Adrenal gland (tissue), 12 donors: ENCODE measurements around the gene PTPN23. TPM values are rescaled to one million over a fixed set of nuclear protein-coding genes. Genes with fewer than 3 reads are reported as not detected.

Experiments
- DNase-seq, 7 donors: peaks; one replicate each; pipeline ENCODE4 v3.0.0-alpha.2; 2019 to 2020
- H3K27ac ChIP-seq, 5 donors: fragments of 200-600 bp; sonication (generic) in 4 of 5; 1 replicate in 3 of 5; 2 replicates in 2 of 5; pipeline versions ENCODE4 v1.5.1 to v1.8.0; 2016 to 2020; ENCODE audit warnings: mild to moderate bottlenecking in 1 of 5
- H3K27me3 ChIP-seq: fragments of 200-600 bp; 2 replicates; pipeline ENCODE4 v1.8.0; 2021
- H3K36me3 ChIP-seq, 2 donors: fragments of 200-600 bp; replicated peaks in 1 of 2; 1 replicate in 1 of 2; 2 replicates in 1 of 2; pipeline versions ENCODE4 v1.5.1 to v1.8.0; 2018 to 2022
- H3K4me1 ChIP-seq, 2 donors: fragments of 200-600 bp; replicated peaks in 1 of 2; 1 replicate in 1 of 2; 2 replicates in 1 of 2; pipeline versions ENCODE4 v1.5.1 to v1.8.0; 2018 to 2021
- H3K4me3 ChIP-seq, 4 donors: fragments of 200-600 bp; sonication (generic) in 3 of 4; one replicate each; pipeline ENCODE4 v1.5.1; 2016 to 2018
- H3K9me3 ChIP-seq, 3 donors: fragments of 200-600 bp; sonication (generic) in 1 of 3; replicated peaks in 1 of 3; 1 replicate in 2 of 3; 2 replicates in 1 of 3; pipeline versions ENCODE4 v1.5.1 to v1.8.0; 2016 to 2021
- CTCF ChIP-seq, 6 experiments: fragments of 450-650 bp in 4 of 6; fragments of 200-600 bp in 2 of 6; sonication (generic) in 1 of 6; IDR thresholded peaks; 1 replicate in 5 of 6; 2 replicates in 1 of 6; pipeline versions ENCODE4 v1.5.1 to v1.8.0; 2016 to 2021; ENCODE audit warnings: antibody characterized with exemption in 6 of 6, mild to moderate bottlenecking in 2 of 6, moderate library complexity in 1 of 6
- POLR2A ChIP-seq, 2 donors: fragments of 450-650 bp; IDR thresholded peaks; one replicate each; pipeline ENCODE4 v1.6.1; 2017; ENCODE audit warnings: antibody characterized with exemption in 2 of 2, mild to moderate bottlenecking in 2 of 2, moderate library complexity in 1 of 2
- WGBS, 4 donors: extraction: QIAGEN DNeasy Blood & Tissue Kit in 2 of 4; methylation state at CpG; one replicate each; pipeline versions ENCODE4 v1.1.5 to v1.1.7; 2013 to 2017; 5-methylcytosine and 5-hydroxymethylcytosine counted together
- intact Hi-C, 2 donors: fragments of 100-400 bp; cut with DNase I; formaldehyde crosslinking; loops; one replicate each; pipeline versions ENCODE4 v1.14.1 to v1.15.0; 2022 to 2023
- polyA plus RNA-seq, 3 donors: library from polyadenylated mRNA; stranded (reverse); fragments of 200-250 nt in 2 of 3; fragments of 350-450 nt in 1 of 3; fragmentation: Illumina TruSeq in 1 of 3; extraction: RNeasy Lipid Tissue Mini Kit (QIAGEN cat#74804) in 1 of 3; gene quantifications; one replicate each; pipeline ENCODE4 v1.2.3, GENCODE V29; 2013 to 2014
- total RNA-seq, 9 donors: library from RNA; depleted of rRNA in 4 of 9; stranded (reverse); fragments of >200 nt in 4 of 9; fragments of 120-200 nt in 1 of 9; fragmentation: NEBNext Ultra II Directional in 1 of 9; extraction: Animal tissue kit (Norgen Biotek cat#: 25700) in 1 of 9; gene quantifications; one replicate each; pipeline versions ENCODE4 v1.1.0 to v1.2.4, GENCODE V29; 2013 to 2023
- donor health status: healthy with polysubstance abuse.
- donor health status: Bipolar disorder and iron deficiency.
- donor health status: DM: yes; HTN: yes; CAD: no.
- donor health status: DM: no; HTN: no; CAD: no.
- donor health status: DM: no; HTN: no; CAD: no.
- donor health status: DM: yes; HTN: yes; CAD: no.

Gene PTPN23
- total and polyA plus RNA-seq, 12 donors: 8.4 to 70.0 (median 33.9) TPM

GRCh38 chr3:47418167-47419082 is 37.6 kb downstream of the PTPN23 start:
- intact Hi-C loops: loop anchor here (5.0 to 10.0 kb wide), 2 partner anchors 369 to 376 kb away; no protein-coding TSS in a partner anchor
- TF ChIP-seq POLR2A (IDR thresholded peaks at IDR 0.05): no peak
- peak in 2 of 6 experiments; percentile 9 to 10 for TF ChIP-seq CTCF (IDR thresholded peaks at IDR 0.05)
- H3K36me3 ChIP-seq: peaks cover 0 to 71% of the 10 kb centered on the region in 2 donors
- peaks cover 9 to 18% of the 10 kb centered on the region in 2 donors for H3K4me1 ChIP-seq
- DNase-seq: peak in 1 of 7 donors; percentile 21
- H3K27ac ChIP-seq: peak overlapping the region in 2 of 5 donors; percentile 10 to 21
- 90 to 93% (median 90%) methylated on average over 35 to 53 of the region's 53 CpGs for WGBS, 4 donors
- H3K27me3 ChIP-seq: no peaks in the 10 kb centered on the region
- no peak overlapping the region for H3K4me3 ChIP-seq
- no peaks in the 10 kb centered on the region for H3K9me3 ChIP-seq

GRCh38 chr3:47419083-47420043 is 38.5 kb downstream of the PTPN23 start:
- Histone ChIP-seq H3K4me3 (no peak overlapping the region), H3K36me3 (peaks cover 0 to 71% of the 10 kb centered on the region in 2 donors), H3K9me3 (no peaks in the 10 kb centered on the region), H3K27ac (peak overlapping the region in 2 of 5 donors; percentile 26 to 29), H3K4me1 (peaks cover 9 to 18% of the 10 kb centered on the region in 2 donors), H3K27me3 (no peaks in the 10 kb centered on the region)
- TF ChIP-seq POLR2A (IDR thresholded peaks at IDR 0.05): no peak
- TF ChIP-seq CTCF (IDR thresholded peaks at IDR 0.05): no peak
- WGBS, 4 donors: 84 to 88% (median 85%) methylated on average over 12 to 17 of the region's 17 CpGs
- DNase-seq: peak in 1 of 7 donors; percentile 20
- intact Hi-C loops: loop anchor here (2.0 to 10.0 kb wide), 6 partner anchors 57 to 375 kb away; partner anchors contain the start of genes ELP6 (in 2 of the 2) and SCAP (in 1 of the 2)

- Histone ChIP-seq H3K4me3 (no peak overlapping the region), H3K27ac (peak overlapping the region in 2 of 5 donors; percentile 26 to 29), H3K4me1 (peaks cover 9 to 18% of the 10 kb centered on the region in 2 donors), H3K9me3 (no peaks in the 10 kb centered on the region), H3K27me3 (no peaks in the 10 kb centered on the region), H3K36me3 (peaks cover 0 to 70% of the 10 kb centered on the region in 2 donors)
- no peak for TF ChIP-seq POLR2A (IDR thresholded peaks at IDR 0.05)
- no peak for TF ChIP-seq CTCF (IDR thresholded peaks at IDR 0.05)
- WGBS, 4 donors: 72 to 86% (median 84%) methylated on average over 1 to 5 of the region's 5 CpGs; no CpG with 5 or more reads in 1 of the 4 donors
- intact Hi-C loops: loop anchor here (2.0 to 10.0 kb wide), 4 partner anchors 57 to 95 kb away; partner anchors contain the start of genes ELP6 (in 2 of the 2) and SCAP (in 1 of the 2)
- DNase-seq: no peak
Measured at GRCh38 chr3:47420044-47420430, 39.2 kb downstream of the PTPN23 start.
